ENCODE data around the gene FATE1.

Gene FATE1

GRCh38 chrX:151704041-151704663 lies 11.7 kb upstream of the FATE1 start:
- DNase-seq (ENCODE audit: low spot score), result no peak

GRCh38 chrX:151708821-151709220 lies 7.0 kb upstream of the FATE1 start:
- no peak for DNase-seq (ENCODE audit: low spot score)

GRCh38 chrX:151710457-151710856 lies 5.4 kb upstream of the FATE1 start:
- no peak for DNase-seq (ENCODE audit: low spot score)

GRCh38 chrX:151711154-151711553 lies 4.7 kb upstream of the FATE1 start:
- DNase-seq (ENCODE audit: low spot score), result no peak

- DNase-seq (ENCODE audit: low spot score), result no peak
Observed at GRCh38 chrX:151711787-151712186, 4.0 kb upstream of the FATE1 start.

GRCh38 chrX:151712253-151712652 lies 3.6 kb upstream of the FATE1 start:
- DNase-seq (ENCODE audit: low spot score), result no peak

GRCh38 chrX:151713849-151714248 lies 2.0 kb upstream of the FATE1 start:
- no peak for DNase-seq (ENCODE audit: low spot score)

- DNase-seq (ENCODE audit: low spot score), result no peak
Observed at GRCh38 chrX:151714362-151714761, 1.5 kb upstream of the FATE1 start.

GRCh38 chrX:151722241-151722846 lies 6.5 kb downstream of the FATE1 start:
- DNase-seq (ENCODE audit: low spot score), result no peak

- no peak for DNase-seq (ENCODE audit: low spot score)
Observed at GRCh38 chrX:151723156-151723760, 7.4 kb downstream of the FATE1 start.

- DNase-seq (ENCODE audit: low spot score), result no peak
Observed at GRCh38 chrX:151724563-151725337, 8.9 kb downstream of the FATE1 start.

GRCh38 chrX:151725338-151725614 lies 9.4 kb downstream of the FATE1 start:
- no peak for DNase-seq (ENCODE audit: low spot score)

GRCh38 chrX:151726751-151727150 lies 10.9 kb downstream of the FATE1 start:
- DNase-seq (ENCODE audit: low spot score), result no peak

- no peak for DNase-seq (ENCODE audit: low spot score)
Observed at GRCh38 chrX:151727346-151727745, 11.5 kb downstream of the FATE1 start.

- DNase-seq (ENCODE audit: low spot score), result no peak
Observed at GRCh38 chrX:151729056-151729725, 13.4 kb downstream of the FATE1 start.

GRCh38 chrX:151734446-151734845 lies 18.6 kb downstream of the FATE1 start, which contains the start of gene CNGA2:
TSS of gene CNGA2 (plus strand) at chrX:151734746. CDS start at chrX:151738484, 3,738 bp downstream.
- DNase-seq (ENCODE audit: low spot score), result no peak

- no peak for DNase-seq (ENCODE audit: low spot score)
Observed at GRCh38 chrX:151735219-151735618, 19.4 kb downstream of the FATE1 start.

- DNase-seq (ENCODE audit: low spot score), result no peak
Observed at GRCh38 chrX:151736685-151737084, 20.9 kb downstream of the FATE1 start.

- DNase-seq (ENCODE audit: low spot score), result no peak
Observed at GRCh38 chrX:151737494-151737893, 21.7 kb downstream of the FATE1 start.

GRCh38 chrX:151738751-151739150 lies 22.9 kb downstream of the FATE1 start:
- no peak for DNase-seq (ENCODE audit: low spot score)

- DNase-seq (ENCODE audit: low spot score), result no peak
Observed at GRCh38 chrX:151741606-151742005, 25.8 kb downstream of the FATE1 start.

- DNase-seq (ENCODE audit: low spot score), result no peak
Observed at GRCh38 chrX:151742311-151742710, 26.5 kb downstream of the FATE1 start.

Data from CD4-positive, alpha-beta T cell treated with Interleukin-6 at 100 ng/mL for 8 hours (primary cell).